Gastrocnemius medialis (tissue), 4 donors: Measurements from ENCODE around the gene SAP30L. TPM values are rescaled to one million over a fixed set of nuclear protein-coding genes. Genes with fewer than 3 reads are reported as not detected.

Experiments
- ATAC-seq, 2 donors: fragments of 150-250 bp; one replicate each; pipeline ENCODE4 v1.9.1; 2016
- DNase-seq, 2 donors: peaks; one replicate each; pipeline ENCODE4 v3.0.0-alpha.2; 2019
- H3K27ac ChIP-seq, 4 donors: fragments of 200-600 bp; sonication (generic); 1 replicate in 1 of 4; 2 replicates in 3 of 4; pipeline ENCODE4 v1.5.1; 2016 to 2018; ENCODE audit warnings: mild to moderate bottlenecking in 2 of 4, moderate library complexity in 1 of 4
- H3K27me3 ChIP-seq, 3 donors: fragments of 200-600 bp; sonication (generic) in 2 of 3; 1 replicate in 1 of 3; 2 replicates in 2 of 3; pipeline versions ENCODE4 v1.5.1 to v1.6.0; 2016 to 2019; ENCODE audit warnings: mild to moderate bottlenecking in 1 of 3, moderate library complexity in 1 of 3
- H3K36me3 ChIP-seq, 2 donors: fragments of 200-600 bp; sonication (generic) in 1 of 2; one replicate each; pipeline ENCODE4 v1.5.1; 2017 to 2018
- H3K4me1 ChIP-seq, 2 donors: fragments of 200-600 bp; sonication (generic) in 1 of 2; one replicate each; pipeline ENCODE4 v1.5.1; 2016 to 2017; ENCODE audit warnings: mild to moderate bottlenecking in 2 of 2
- H3K4me3 ChIP-seq, 4 donors: fragments of 200-600 bp; sonication (generic) in 3 of 4; 1 replicate in 1 of 4; 2 replicates in 3 of 4; pipeline ENCODE4 v1.5.1; 2016 to 2019; ENCODE audit warnings: mild to moderate bottlenecking in 2 of 4
- H3K9me3 ChIP-seq, 3 donors: fragments of 200-600 bp; sonication (generic) in 2 of 3; 1 replicate in 1 of 3; 2 replicates in 2 of 3; pipeline ENCODE4 v1.5.1; 2016 to 2019
- CTCF ChIP-seq, 5 experiments: fragments of 450-650 bp in 3 of 5; fragments of 200-600 bp in 2 of 5; sonication (generic) in 2 of 5; IDR thresholded peaks in 4 of 5; conservative IDR thresholded peaks in 1 of 5; 1 replicate in 4 of 5; 2 replicates in 1 of 5; pipeline ENCODE4 v1.5.1; 2016 to 2019; ENCODE audit warnings: antibody characterized with exemption in 5 of 5, mild to moderate bottlenecking in 3 of 5, moderate library complexity in 3 of 5
- POLR2A ChIP-seq, 2 donors: fragments of 450-650 bp; IDR thresholded peaks; one replicate each; pipeline ENCODE4 v1.6.1; 2017; ENCODE audit warnings: antibody characterized with exemption in 2 of 2, mild to moderate bottlenecking in 2 of 2, moderate library complexity in 2 of 2
- in situ Hi-C, 4 donors: fragments of 200-750 bp; cut with MboI; loops; one replicate each; pipeline versions ENCODE4 v1.15.0 to v1.8.0; 2017; ENCODE audit warnings: low sequenced_read_pairs in 4 of 4
- intact Hi-C: fragments of 100-400 bp; cut with DNase I; formaldehyde crosslinking; loops from one replicate; pipeline ENCODE4 v1.15.1; 2023; ENCODE audit warnings: low total_unique reads
- total RNA-seq, 4 donors: library from RNA; depleted of rRNA; stranded (reverse); fragments of >200 nt; gene quantifications; one replicate each; pipeline versions ENCODE4 v1.1.0 to v1.2.3, GENCODE V29; 2016

SAP30L gene
- total RNA-seq, 4 donors from 2014 or later = 18.8 to 35.6 (median 25.5) TPM

- H3K27me3 ChIP-seq = peaks cover 0 to 3% (median 0%) of the 10 kb centered on the region in 3 donors
- no peak for DNase-seq
- no peak for ATAC-seq
- H3K36me3 ChIP-seq = no peaks in the 10 kb centered on the region
- intact Hi-C loops = no loop called here
- no peak overlapping the region for H3K27ac ChIP-seq
- no peaks in the 10 kb centered on the region for H3K4me1 ChIP-seq
- no peaks in the 10 kb centered on the region for H3K9me3 ChIP-seq
- H3K4me3 ChIP-seq = no peak overlapping the region
- in situ Hi-C loops = no loop called here
- no peak for TF ChIP-seq POLR2A (IDR thresholded peaks at IDR 0.05)
- TF ChIP-seq CTCF (IDR thresholded peaks at IDR 0.05 in 4 of 5, conservative IDR thresholded peaks at IDR 0.05 in 1 of 5) = no peak
These were observed 64.2 kb downstream of the SAP30L start for GRCh38 chr5:154509784-154510555.

Other genes starting within 250 kb of the SAP30L start
- not detected for gene HAND1, start 32.2 kb downstream of the SAP30L start, total RNA-seq